ENCODE data around the gene ATE1. TPM values are rescaled to one million over a fixed set of nuclear protein-coding genes. Genes with fewer than 3 reads are reported as not detected.

The ATE1 gene
- total and polyA plus RNA-seq, 2 experiments from 2014 or later, result 17.4 to 24.5 TPM

- Mint-ChIP-seq H3K9me3 (no peaks in the 10 kb centered on the region), H3K4me3 (no peak overlapping the region), H3K27me3 (ENCODE audit: insufficient read depth, low read depth, poor library complexity) (no peaks in the 10 kb centered on the region), H3K27ac (no peak overlapping the region), H3K4me1 (peaks cover 2% of the 10 kb centered on the region; the same call in 2 of the 3 replicates), H3K36me3 (ENCODE audit: low read depth) (no peaks in the 10 kb centered on the region)
- no peaks in the 10 kb centered on the region for H3F3A ChIP-seq (replicated peaks; ENCODE audit: low read depth)
- H3K79me2 ChIP-seq (replicated peaks; ENCODE audit: insufficient read depth), result no peaks in the 10 kb centered on the region
- no peaks in the 10 kb centered on the region for H3K27me3 ChIP-seq (ENCODE audit: insufficient read depth)
- H3K9me2 ChIP-seq (ENCODE audit: insufficient read depth), result no peaks in the 10 kb centered on the region
- no peak for TF ChIP-seq EZH2 (IDR thresholded peaks at IDR 0.05; ENCODE audit: low read depth, unreplicated experiment)
- TF ChIP-seq, protein P1, sequence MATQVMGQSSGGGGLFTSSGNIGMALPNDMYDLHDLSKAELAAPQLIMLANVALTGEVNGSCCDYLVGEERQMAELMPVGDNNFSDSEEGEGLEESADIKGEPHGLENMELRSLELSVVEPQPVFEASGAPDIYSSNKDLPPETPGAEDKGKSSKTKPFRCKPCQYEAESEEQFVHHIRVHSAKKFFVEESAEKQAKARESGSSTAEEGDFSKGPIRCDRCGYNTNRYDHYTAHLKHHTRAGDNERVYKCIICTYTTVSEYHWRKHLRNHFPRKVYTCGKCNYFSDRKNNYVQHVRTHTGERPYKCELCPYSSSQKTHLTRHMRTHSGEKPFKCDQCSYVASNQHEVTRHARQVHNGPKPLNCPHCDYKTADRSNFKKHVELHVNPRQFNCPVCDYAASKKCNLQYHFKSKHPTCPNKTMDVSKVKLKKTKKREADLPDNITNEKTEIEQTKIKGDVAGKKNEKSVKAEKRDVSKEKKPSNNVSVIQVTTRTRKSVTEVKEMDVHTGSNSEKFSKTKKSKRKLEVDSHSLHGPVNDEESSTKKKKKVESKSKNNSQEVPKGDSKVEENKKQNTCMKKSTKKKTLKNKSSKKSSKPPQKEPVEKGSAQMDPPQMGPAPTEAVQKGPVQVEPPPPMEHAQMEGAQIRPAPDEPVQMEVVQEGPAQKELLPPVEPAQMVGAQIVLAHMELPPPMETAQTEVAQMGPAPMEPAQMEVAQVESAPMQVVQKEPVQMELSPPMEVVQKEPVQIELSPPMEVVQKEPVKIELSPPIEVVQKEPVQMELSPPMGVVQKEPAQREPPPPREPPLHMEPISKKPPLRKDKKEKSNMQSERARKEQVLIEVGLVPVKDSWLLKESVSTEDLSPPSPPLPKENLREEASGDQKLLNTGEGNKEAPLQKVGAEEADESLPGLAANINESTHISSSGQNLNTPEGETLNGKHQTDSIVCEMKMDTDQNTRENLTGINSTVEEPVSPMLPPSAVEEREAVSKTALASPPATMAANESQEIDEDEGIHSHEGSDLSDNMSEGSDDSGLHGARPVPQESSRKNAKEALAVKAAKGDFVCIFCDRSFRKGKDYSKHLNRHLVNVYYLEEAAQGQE (IDR thresholded peaks at IDR 0.05; ENCODE audit: unreplicated experiment), result no peak
- TF ChIP-seq POLR2AphosphoS5 (IDR thresholded peaks at IDR 0.05; ENCODE audit: low read depth), result no peak
- no peak for TF ChIP-seq ZNF114 (CRISPR knock-in tag; IDR thresholded peaks at IDR 0.05)
- no peak for TF ChIP-seq NANOG (IDR thresholded peaks at IDR 0.05; ENCODE audit: borderline replicate concordance)
- no peak for TF ChIP-seq ETS1 (IDR thresholded peaks at IDR 0.05)
- H3K4me3 ChIP-seq, result no peak overlapping the region
- H3K4me2 ChIP-seq, result no peak overlapping the region
- ATAC-seq (no peak), DNase-seq (ENCODE audit: low spot score) (no peak)
- no peaks in the 10 kb centered on the region for H3K36me3 ChIP-seq (ENCODE audit: insufficient read depth)
- H4K20me1 ChIP-seq (replicated peaks; ENCODE audit: insufficient read depth), result 0 out of 2 replicates have a peak, but pooled peaks cover 3% of the 10 kb centered on the region
- no peaks in the 10 kb centered on the region for H3K4me1 ChIP-seq (ENCODE audit: insufficient read depth)
- no peak overlapping the region for H3K27ac ChIP-seq (ENCODE audit: low read depth)
- H2AFZ ChIP-seq, result no peak overlapping the region
Measured at GRCh38 chr10:121812031-121812430, 115.8 kb downstream of the ATE1 start.

DNA sequence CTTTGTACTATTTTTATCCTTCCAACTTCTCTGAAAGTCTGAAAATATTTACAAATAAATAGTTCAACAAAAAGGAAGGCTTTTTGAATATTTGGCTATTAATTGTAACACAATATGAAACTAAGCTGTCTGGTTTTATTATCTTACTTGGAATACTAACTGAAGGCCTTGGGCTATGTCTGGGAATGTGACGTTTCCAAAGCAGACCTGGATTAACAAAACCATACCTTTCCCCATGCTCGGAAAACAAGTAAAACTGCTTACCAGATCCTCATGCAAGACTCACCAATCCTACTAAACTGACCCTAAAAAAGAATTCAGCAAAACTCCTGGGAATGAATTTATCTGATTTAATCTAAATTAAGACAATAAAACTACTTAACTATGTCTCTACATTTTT, 116.4 kb downstream of the ATE1 start:
- no peaks in the 10 kb centered on the region for H3K27me3 Mint-ChIP-seq (ENCODE audit: insufficient read depth, low read depth, poor library complexity)
- no peak overlapping the region for H3K4me3 Mint-ChIP-seq
- H3K36me3 Mint-ChIP-seq (ENCODE audit: low read depth), result no peaks in the 10 kb centered on the region
- H3K4me2 ChIP-seq, result no peak overlapping the region
- no peak overlapping the region for H3K4me3 ChIP-seq
- DNase-seq (ENCODE audit: low spot score) (no peak), ATAC-seq (no peak)
- H3K4me1 ChIP-seq (ENCODE audit: insufficient read depth), result no peaks in the 10 kb centered on the region
- 0 out of 2 replicates have a peak overlapping the region, but pooled peaks have one; percentile 64 for H3K27ac Mint-ChIP-seq
- 0 out of 2 replicates have a peak, but pooled peaks cover 3% of the 10 kb centered on the region for H4K20me1 ChIP-seq (replicated peaks; ENCODE audit: insufficient read depth)
- no peaks in the 10 kb centered on the region for H3K27me3 ChIP-seq (ENCODE audit: insufficient read depth)
- H3K27ac ChIP-seq (ENCODE audit: low read depth), result no peak overlapping the region
- H3K4me1 Mint-ChIP-seq, result peaks cover 2% of the 10 kb centered on the region; the same call in 2 of the 3 replicates
- H3K9me3 Mint-ChIP-seq, result no peaks in the 10 kb centered on the region
- no peaks in the 10 kb centered on the region for H3K9me2 ChIP-seq (ENCODE audit: insufficient read depth)
- H3K79me2 ChIP-seq (replicated peaks; ENCODE audit: insufficient read depth), result no peaks in the 10 kb centered on the region
- H2AFZ ChIP-seq, result no peak overlapping the region
- H3F3A ChIP-seq (replicated peaks; ENCODE audit: low read depth), result no peaks in the 10 kb centered on the region
- no peaks in the 10 kb centered on the region for H3K36me3 ChIP-seq (ENCODE audit: insufficient read depth)
- TF ChIP-seq JUNB (IDR thresholded peaks at IDR 0.05; ENCODE audit: unreplicated experiment), result no peak
- no peak for TF ChIP-seq ZNF462 (CRISPR knock-in tag; IDR thresholded peaks at IDR 0.05)

Measured in GM23338 (cell line).